HCT116 (cell line): ENCODE measurements around the gene PYGB. TPM values are rescaled to one million over a fixed set of nuclear protein-coding genes. Genes with fewer than 3 reads are reported as not detected.

Source experiments
- ATAC-seq: fragments of 200-7000 bp; cut with Tn5 transposase; 2 replicates; pipeline ENCODE4 v1.9.1; 2020; ENCODE audit warnings: mild to moderate bottlenecking, moderate library complexity
- BruUV-seq: library from RNA; stranded (reverse); fragments of 400-500 nt; replicated peaks from 2 replicates; lab custom pipeline; 2021; lab: Mats Ljungman, UMichigan
- CTCF ChIA-PET: fragments of 300-600 bp; sonication (Branson Sonifier 250); formaldehyde crosslinking; loops from one replicate; lab custom pipeline; 2021; ENCODE audit warnings: antibody characterized with exemption; lab: Charles Lee
- POLR2A ChIA-PET: fragments of 300-600, 350-600 bp; sonication (Branson Sonifier 250); formaldehyde crosslinking; loops from one replicate; lab custom pipeline; 2021; ENCODE audit warnings: antibody characterized with exemption; lab: Charles Lee
- RAD21 ChIA-PET, 2 experiments: fragments of 300-600 bp; sonication (Branson Sonifier 250); formaldehyde crosslinking; loops; one replicate each; lab custom pipeline; 2023; ENCODE audit warnings: low total read pairs in 2 of 2; ENCODE audit not compliant: uncharacterized antibody in 2 of 2, unreplicated experiment in 2 of 2, low non-redundant PET in 1 of 2; lab: Charles Lee
- DNase-seq: peaks from one replicate; pipeline ENCODE4 v3.0.0-alpha.2; 2010; ENCODE audit warnings: low read depth, low spot score
- H2AFZ ChIP-seq: fragments of 200-600 bp; shearing (Covaris generic), sonication (generic); 2 replicates; pipeline ENCODE4 v1.6.1; 2017; ENCODE audit warnings: low read depth, mixed run types, mixed read lengths, antibody characterized with exemption, low read length; ENCODE audit not compliant: poor library complexity, severe bottlenecking
- H3K27ac ChIP-seq: 2 replicates; pipeline ENCODE4 v1.5.1; 2012; ENCODE audit warnings: low read depth, low read length
- H3K27me3 ChIP-seq: fragments of 200-600 bp; sonication (generic); 2 replicates; pipeline ENCODE4 v1.6.1; 2016; ENCODE audit warnings: mixed run types, low read length, mixed read lengths; ENCODE audit not compliant: insufficient read depth
- H3K36me3 ChIP-seq, 2 experiments: fragments of 200-500 bp in 1 of 2; fragments of 200-600 bp in 1 of 2; sonication (Bioruptor generic) in 1 of 2; sonication (generic) in 1 of 2; 2 replicates each; pipeline versions ENCODE4 v1.5.1 to v1.6.1; 2014 to 2016; ENCODE audit warnings: low read length in 2 of 2, inconsistent platforms in 1 of 2, mixed read lengths in 1 of 2, mixed run types in 1 of 2; ENCODE audit not compliant: insufficient read depth in 2 of 2, control insufficient read depth in 1 of 2
- H3K4me1 ChIP-seq, 2 experiments: fragments of 200-600 bp in 1 of 2; sonication (generic) in 1 of 2; 2 replicates each; pipeline versions ENCODE4 v1.5.1 to v1.6.1; 2012 to 2017; ENCODE audit warnings: low read length in 2 of 2, inconsistent platforms in 1 of 2, mild to moderate bottlenecking in 1 of 2, mixed read lengths in 1 of 2, mixed run types in 1 of 2, moderate library complexity in 1 of 2; ENCODE audit not compliant: insufficient read depth in 2 of 2, control insufficient read depth in 1 of 2
- H3K4me2 ChIP-seq: fragments of 200-600 bp; sonication (generic); 2 replicates; pipeline ENCODE4 v1.6.1; 2017; ENCODE audit warnings: mixed run types, low read length, mixed read lengths
- H3K4me3 ChIP-seq, 2 experiments: fragments of 200-600 bp in 1 of 2; sonication (generic) in 1 of 2; replicated peaks in 1 of 2; 2 replicates each; pipeline ENCODE4 v1.5.1; 2011 to 2016; ENCODE audit warnings: low read length in 2 of 2, control low read depth in 1 of 2, low read depth in 1 of 2, mild to moderate bottlenecking in 1 of 2, mixed read lengths in 1 of 2, mixed run types in 1 of 2
- H3K79me2 ChIP-seq: fragments of 200-600 bp; sonication (generic); 2 replicates; pipeline ENCODE4 v1.6.1; 2017; ENCODE audit warnings: mild to moderate bottlenecking, mixed run types, low read length, moderate library complexity, mixed read lengths; ENCODE audit not compliant: insufficient read depth
- H3K9ac ChIP-seq: fragments of 200-600 bp; sonication (generic); 2 replicates; pipeline ENCODE4 v1.6.1; 2016; ENCODE audit warnings: low read length, mixed read lengths
- H3K9me2 ChIP-seq: fragments of 200-600 bp; sonication (generic), shearing (Covaris generic); 2 replicates; pipeline ENCODE4 v1.6.1; 2017; ENCODE audit warnings: mixed run types, mild to moderate bottlenecking, moderate library complexity; ENCODE audit not compliant: insufficient read depth
- H3K9me3 ChIP-seq, 2 experiments: fragments of 200-500 bp in 1 of 2; fragments of 200-600 bp in 1 of 2; sonication (Bioruptor generic) in 1 of 2; sonication (generic) in 1 of 2; 2 replicates each; pipeline ENCODE4 v1.6.1; 2014 to 2017; ENCODE audit warnings: low read length in 2 of 2, mixed read lengths in 2 of 2, inconsistent platforms in 1 of 2, low read depth in 1 of 2, mild to moderate bottlenecking in 1 of 2, mixed run types in 1 of 2, moderate library complexity in 1 of 2; ENCODE audit not compliant: control insufficient read depth in 1 of 2, insufficient read depth in 1 of 2
- H4K20me1 ChIP-seq: fragments of 200-600 bp; sonication (generic), shearing (Covaris generic); 2 replicates; pipeline ENCODE4 v1.6.1; 2017; ENCODE audit warnings: mixed run types, mild to moderate bottlenecking, moderate library complexity; ENCODE audit not compliant: insufficient read depth
- CEBPB ChIP-seq: IDR thresholded peaks from 2 replicates; pipeline ENCODE4 v1.6.1; 2012; ENCODE audit warnings: low read depth
- EZH2phosphoT487 ChIP-seq: fragments of 200-600 bp; IDR thresholded peaks from 2 replicates; pipeline ENCODE4 v1.6.1; 2018; ENCODE audit warnings: antibody characterized with exemption, borderline replicate concordance
- RAD21 ChIP-seq: IDR thresholded peaks from 2 replicates; pipeline ENCODE4 v1.6.1; 2012; ENCODE audit warnings: low read depth, mild to moderate bottlenecking
- SP1 ChIP-seq: IDR thresholded peaks from 2 replicates; pipeline ENCODE4 v1.6.1; 2012; ENCODE audit warnings: low read depth
- intact Hi-C: fragments of 100-400 bp; cut with micrococcal nuclease; formaldehyde crosslinking; loops from 2 replicates; pipeline ENCODE4 v1.10.0; 2022
- total RNA-seq: library from RNA; stranded (reverse); gene quantifications from one replicate; pipeline ENCODE4 v1.2.1, GENCODE V29; 2021; ENCODE audit not compliant: unreplicated experiment
- TF ChIP-seq, protein P1 (sequence below): IDR thresholded peaks from 2 replicates; pipeline ENCODE4 v1.6.1; 2012
- TF ChIP-seq, protein P2 (sequence below), 3 experiments: fragments of 200-600 bp in 1 of 3; sonication (generic) in 1 of 3; IDR thresholded peaks in 2 of 3; conservative IDR thresholded peaks in 1 of 3; 2 replicates each; pipeline ENCODE4 v1.5.1; 2012 to 2017; ENCODE audit warnings: low read depth in 2 of 3, low read length in 2 of 3, antibody characterized with exemption in 1 of 3, borderline replicate concordance in 1 of 3, control low read depth in 1 of 3, mild to moderate bottlenecking in 1 of 3, mixed read lengths in 1 of 3, mixed run types in 1 of 3, moderate library complexity in 1 of 3; ENCODE audit not compliant: insufficient read depth in 1 of 3

The PYGB gene
- total RNA-seq, 1 experiment from 2014 or later: 87.8 TPM

DNA sequence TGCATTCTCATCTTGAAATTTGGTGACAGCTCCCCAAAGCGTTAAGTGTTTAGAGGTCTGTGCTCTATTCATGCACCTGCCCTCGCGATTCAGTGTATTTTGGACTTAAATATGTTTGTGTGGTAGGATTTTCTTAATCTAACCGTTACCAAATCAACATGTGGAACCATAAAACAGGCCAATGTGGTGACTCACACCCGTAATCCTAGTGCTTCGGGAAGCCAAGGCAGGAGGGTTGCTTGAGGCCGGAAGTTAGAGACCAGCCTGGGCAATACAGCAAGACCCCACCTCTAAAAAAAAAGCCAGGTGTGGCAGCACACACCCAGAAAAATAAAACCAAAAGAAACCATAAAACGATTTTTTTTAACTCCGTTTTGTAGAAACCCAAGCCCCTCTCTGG lies 31.5 kb downstream of the PYGB start:
- H2AFZ ChIP-seq: no peak overlapping the region
- no peak overlapping the region for H3K9ac ChIP-seq
- no peaks in the 10 kb centered on the region for H3K9me3 ChIP-seq
- H3K27me3 ChIP-seq: no peaks in the 10 kb centered on the region
- H3K27ac ChIP-seq: no peak overlapping the region
- no peaks in the 10 kb centered on the region for H3K9me2 ChIP-seq
- BruUV-seq: no TSS peak
- ATAC-seq (no peak), DNase-seq (no peak)
- ChIA-PET CTCF (no interaction called here), POLR2A (no interaction called here), RAD21 (no interaction called here)
- intact Hi-C loops: no loop called here
- H3K4me3 ChIP-seq: no peak overlapping the region
- no peaks in the 10 kb centered on the region for H3K79me2 ChIP-seq
- no peaks in the 10 kb centered on the region for H3K4me1 ChIP-seq
- peaks cover 0 to 8% of the 10 kb centered on the region in 2 experiments; a peak in 2 of 4 replicates for H3K36me3 ChIP-seq
- H4K20me1 ChIP-seq: no peaks in the 10 kb centered on the region
- H3K4me2 ChIP-seq: no peak overlapping the region
- TF ChIP-seq SP1 (no peak), EZH2phosphoT487 (no peak)
- TF ChIP-seq, protein P1, sequence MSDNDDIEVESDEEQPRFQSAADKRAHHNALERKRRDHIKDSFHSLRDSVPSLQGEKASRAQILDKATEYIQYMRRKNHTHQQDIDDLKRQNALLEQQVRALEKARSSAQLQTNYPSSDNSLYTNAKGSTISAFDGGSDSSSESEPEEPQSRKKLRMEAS: no peak
- TF ChIP-seq, all 23 proteins: peak for 0

DNA sequence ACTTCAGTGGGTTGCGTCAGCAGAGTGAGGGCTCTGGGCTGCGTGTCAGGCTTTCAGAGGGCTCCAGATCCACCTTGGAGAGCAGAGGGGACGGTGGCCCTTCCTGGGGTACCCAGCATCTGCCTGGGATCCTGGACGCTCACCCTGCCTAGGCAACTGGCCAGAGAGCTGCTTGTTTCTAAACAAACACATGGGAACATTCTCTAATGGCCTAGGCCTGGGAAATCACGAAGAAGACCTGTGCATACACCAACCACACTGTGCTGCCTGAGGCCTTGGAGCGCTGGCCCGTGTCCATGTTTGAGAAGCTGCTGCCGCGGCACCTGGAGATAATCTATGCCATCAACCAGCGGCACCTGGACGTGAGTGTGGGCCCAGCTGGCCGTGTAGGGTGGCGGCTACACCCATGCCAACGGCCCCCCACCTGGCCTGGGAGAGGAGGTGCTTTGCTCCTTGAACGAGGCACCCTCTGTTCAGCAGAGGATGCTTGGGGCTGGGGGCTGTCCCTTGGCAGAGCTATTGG lies 32.2 kb downstream of the PYGB start:
- Histone ChIP-seq H3K27ac (no peak overlapping the region), H3K9me3 (no peaks in the 10 kb centered on the region), H3K4me1 (no peaks in the 10 kb centered on the region), H3K79me2 (no peaks in the 10 kb centered on the region), H3K9me2 (no peaks in the 10 kb centered on the region), H4K20me1 (no peaks in the 10 kb centered on the region), H3K4me3 (no peak overlapping the region), H3K36me3 (peaks cover 3 to 8% of the 10 kb centered on the region in 2 experiments; a peak in 3 of 4 replicates), H3K27me3 (no peaks in the 10 kb centered on the region), H3K4me2 (no peak overlapping the region), H2AFZ (no peak overlapping the region), H3K9ac (no peak overlapping the region)
- BruUV-seq: no TSS peak
- DNase-seq (no peak), ATAC-seq (no peak)
- POLR2A ChIA-PET: no interaction called here
- CTCF ChIA-PET: no interaction called here
- no peak for TF ChIP-seq RAD21
- no peak for TF ChIP-seq CEBPB
- TF ChIP-seq, protein P2, sequence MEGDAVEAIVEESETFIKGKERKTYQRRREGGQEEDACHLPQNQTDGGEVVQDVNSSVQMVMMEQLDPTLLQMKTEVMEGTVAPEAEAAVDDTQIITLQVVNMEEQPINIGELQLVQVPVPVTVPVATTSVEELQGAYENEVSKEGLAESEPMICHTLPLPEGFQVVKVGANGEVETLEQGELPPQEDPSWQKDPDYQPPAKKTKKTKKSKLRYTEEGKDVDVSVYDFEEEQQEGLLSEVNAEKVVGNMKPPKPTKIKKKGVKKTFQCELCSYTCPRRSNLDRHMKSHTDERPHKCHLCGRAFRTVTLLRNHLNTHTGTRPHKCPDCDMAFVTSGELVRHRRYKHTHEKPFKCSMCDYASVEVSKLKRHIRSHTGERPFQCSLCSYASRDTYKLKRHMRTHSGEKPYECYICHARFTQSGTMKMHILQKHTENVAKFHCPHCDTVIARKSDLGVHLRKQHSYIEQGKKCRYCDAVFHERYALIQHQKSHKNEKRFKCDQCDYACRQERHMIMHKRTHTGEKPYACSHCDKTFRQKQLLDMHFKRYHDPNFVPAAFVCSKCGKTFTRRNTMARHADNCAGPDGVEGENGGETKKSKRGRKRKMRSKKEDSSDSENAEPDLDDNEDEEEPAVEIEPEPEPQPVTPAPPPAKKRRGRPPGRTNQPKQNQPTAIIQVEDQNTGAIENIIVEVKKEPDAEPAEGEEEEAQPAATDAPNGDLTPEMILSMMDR (IDR thresholded peaks at IDR 0.05 in 2 of 3, conservative IDR thresholded peaks at IDR 0.05 in 1 of 3; ENCODE audit: borderline replicate concordance in 1 of 3, insufficient read depth in 1 of 3, low read depth in 2 of 3, low read length in 2 of 3): no peak
- RAD21 ChIA-PET: no interaction called here
- intact Hi-C loops: no loop called here
